DND-41 (cell line): ENCODE results near the gene SLCO2A1.

ENCODE experiments used
- ATAC-seq: fragments of 200-7000 bp; cut with Tn5 transposase; 3 replicates; pipeline ENCODE4 v1.9.1; 2021; ENCODE audit warnings: low read depth; ENCODE audit not compliant: insufficient read depth
- DNase-seq: peaks from one replicate; pipeline ENCODE4 v3.0.0-alpha.2; 2020
- H2AFZ ChIP-seq: 2 replicates; pipeline ENCODE4 v1.6.0; 2012; ENCODE audit warnings: low read depth, low read length
- H3K27ac ChIP-seq: 2 replicates; pipeline ENCODE4 v1.5.1; 2012; ENCODE audit warnings: low read length, inconsistent platforms
- H3K27me3 ChIP-seq: fragments of 200-600 bp; sonication (generic); 2 replicates; pipeline ENCODE4 v1.6.0; 2012; ENCODE audit warnings: low read length, mild to moderate bottlenecking, inconsistent platforms; ENCODE audit not compliant: insufficient read depth, poor library complexity
- H3K36me3 ChIP-seq: 2 replicates; pipeline ENCODE4 v1.5.1; 2012; ENCODE audit warnings: low read length, inconsistent platforms; ENCODE audit not compliant: insufficient read depth
- H3K4me1 ChIP-seq: 2 replicates; pipeline ENCODE4 v1.5.1; 2012; ENCODE audit warnings: mild to moderate bottlenecking, low read length; ENCODE audit not compliant: insufficient read depth
- H3K4me2 ChIP-seq: 2 replicates; pipeline ENCODE4 v1.6.0; 2012; ENCODE audit warnings: mild to moderate bottlenecking, moderate library complexity, low read length, inconsistent platforms; ENCODE audit not compliant: insufficient read depth
- H3K4me3 ChIP-seq, 2 experiments: fragments of 200-600 bp in 1 of 2; shearing (Covaris generic) in 1 of 2; 2 replicates each; pipeline ENCODE4 v1.5.1; 2012 to 2016; ENCODE audit warnings: inconsistent platforms in 2 of 2, low read length in 2 of 2, mild to moderate bottlenecking in 2 of 2, low read depth in 1 of 2, moderate library complexity in 1 of 2
- H3K79me2 ChIP-seq: 2 replicates; pipeline ENCODE4 v1.6.0; 2012; ENCODE audit warnings: low read length, inconsistent platforms; ENCODE audit not compliant: insufficient read depth
- H3K9ac ChIP-seq: 2 replicates; pipeline ENCODE4 v1.6.0; 2012; ENCODE audit warnings: low read depth, mild to moderate bottlenecking, inconsistent platforms, low read length, moderate library complexity
- H3K9me3 ChIP-seq: 2 replicates; pipeline ENCODE4 v1.5.1; 2012; ENCODE audit warnings: low read length, moderate library complexity, mild to moderate bottlenecking, inconsistent platforms; ENCODE audit not compliant: insufficient read depth, severe bottlenecking
- H4K20me1 ChIP-seq: 2 replicates; pipeline ENCODE4 v1.6.0; 2012; ENCODE audit warnings: low read length; ENCODE audit not compliant: insufficient read depth
- EZH2 ChIP-seq: IDR thresholded peaks from 3 replicates; pipeline ENCODE4 v1.6.1; 2012; ENCODE audit warnings: borderline replicate concordance, low read depth, mild to moderate bottlenecking, moderate library complexity, low read length, inconsistent platforms; ENCODE audit not compliant: severe bottlenecking
- TF ChIP-seq, protein P1 (sequence below): IDR thresholded peaks from 2 replicates; pipeline ENCODE4 v1.5.1; 2012; ENCODE audit warnings: borderline replicate concordance, low read length, moderate library complexity, mild to moderate bottlenecking; ENCODE audit not compliant: poor library complexity, severe bottlenecking; ENCODE audit errors: extremely low read depth

Gene SLCO2A1

DNA sequence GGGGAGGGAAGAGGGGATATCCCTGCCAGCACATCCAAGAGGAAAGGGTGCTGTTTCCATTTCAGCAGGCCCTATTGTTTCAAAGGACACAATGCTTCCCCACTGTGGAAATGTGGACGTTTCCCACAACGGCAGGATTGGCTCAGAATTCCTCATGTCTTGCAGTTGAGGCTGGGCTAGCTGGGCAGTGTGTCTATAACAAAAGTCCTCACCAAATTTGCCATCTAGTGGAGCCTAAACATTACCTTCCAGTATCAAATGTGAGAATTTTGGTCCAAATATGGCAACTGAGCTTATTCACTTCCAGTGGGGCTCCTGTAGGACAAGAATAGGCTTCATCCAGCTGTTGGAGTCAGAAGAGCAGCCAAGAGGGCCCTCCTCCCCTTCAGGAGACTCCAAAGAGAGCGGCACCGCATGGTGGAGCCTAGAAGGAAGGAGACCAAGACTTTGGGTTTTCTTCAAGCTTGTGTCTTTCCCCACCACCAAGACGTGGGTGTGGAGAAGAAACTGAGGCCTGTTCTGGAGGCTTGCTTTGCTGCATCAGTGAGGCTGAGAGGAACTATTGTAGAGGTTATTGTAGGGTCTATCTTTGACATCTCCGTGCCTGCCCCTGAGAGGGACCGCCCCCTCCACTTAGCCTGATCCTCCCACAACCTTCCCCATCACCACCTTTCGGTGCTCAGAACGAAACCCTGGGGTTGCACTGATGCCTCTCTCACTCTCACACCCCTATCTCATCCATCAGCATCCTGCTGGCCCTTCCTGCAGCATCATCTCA is 45.3 kb upstream of the SLCO2A1 start:
- TF ChIP-seq, protein P1, sequence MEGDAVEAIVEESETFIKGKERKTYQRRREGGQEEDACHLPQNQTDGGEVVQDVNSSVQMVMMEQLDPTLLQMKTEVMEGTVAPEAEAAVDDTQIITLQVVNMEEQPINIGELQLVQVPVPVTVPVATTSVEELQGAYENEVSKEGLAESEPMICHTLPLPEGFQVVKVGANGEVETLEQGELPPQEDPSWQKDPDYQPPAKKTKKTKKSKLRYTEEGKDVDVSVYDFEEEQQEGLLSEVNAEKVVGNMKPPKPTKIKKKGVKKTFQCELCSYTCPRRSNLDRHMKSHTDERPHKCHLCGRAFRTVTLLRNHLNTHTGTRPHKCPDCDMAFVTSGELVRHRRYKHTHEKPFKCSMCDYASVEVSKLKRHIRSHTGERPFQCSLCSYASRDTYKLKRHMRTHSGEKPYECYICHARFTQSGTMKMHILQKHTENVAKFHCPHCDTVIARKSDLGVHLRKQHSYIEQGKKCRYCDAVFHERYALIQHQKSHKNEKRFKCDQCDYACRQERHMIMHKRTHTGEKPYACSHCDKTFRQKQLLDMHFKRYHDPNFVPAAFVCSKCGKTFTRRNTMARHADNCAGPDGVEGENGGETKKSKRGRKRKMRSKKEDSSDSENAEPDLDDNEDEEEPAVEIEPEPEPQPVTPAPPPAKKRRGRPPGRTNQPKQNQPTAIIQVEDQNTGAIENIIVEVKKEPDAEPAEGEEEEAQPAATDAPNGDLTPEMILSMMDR: no peak
- no peak for TF ChIP-seq EZH2
- Histone ChIP-seq H3K27me3 (no peaks in the 10 kb centered on the region), H2AFZ (no peak overlapping the region), H3K4me3 (no peak overlapping the region), H3K27ac (no peak overlapping the region), H3K4me1 (no peaks in the 10 kb centered on the region), H4K20me1 (no peaks in the 10 kb centered on the region), H3K4me2 (no peak overlapping the region), H3K36me3 (no peaks in the 10 kb centered on the region), H3K79me2 (no peaks in the 10 kb centered on the region), H3K9me3 (no peaks in the 10 kb centered on the region), H3K9ac (no peak overlapping the region)
- ATAC-seq (no peak), DNase-seq (no peak)

DNA sequence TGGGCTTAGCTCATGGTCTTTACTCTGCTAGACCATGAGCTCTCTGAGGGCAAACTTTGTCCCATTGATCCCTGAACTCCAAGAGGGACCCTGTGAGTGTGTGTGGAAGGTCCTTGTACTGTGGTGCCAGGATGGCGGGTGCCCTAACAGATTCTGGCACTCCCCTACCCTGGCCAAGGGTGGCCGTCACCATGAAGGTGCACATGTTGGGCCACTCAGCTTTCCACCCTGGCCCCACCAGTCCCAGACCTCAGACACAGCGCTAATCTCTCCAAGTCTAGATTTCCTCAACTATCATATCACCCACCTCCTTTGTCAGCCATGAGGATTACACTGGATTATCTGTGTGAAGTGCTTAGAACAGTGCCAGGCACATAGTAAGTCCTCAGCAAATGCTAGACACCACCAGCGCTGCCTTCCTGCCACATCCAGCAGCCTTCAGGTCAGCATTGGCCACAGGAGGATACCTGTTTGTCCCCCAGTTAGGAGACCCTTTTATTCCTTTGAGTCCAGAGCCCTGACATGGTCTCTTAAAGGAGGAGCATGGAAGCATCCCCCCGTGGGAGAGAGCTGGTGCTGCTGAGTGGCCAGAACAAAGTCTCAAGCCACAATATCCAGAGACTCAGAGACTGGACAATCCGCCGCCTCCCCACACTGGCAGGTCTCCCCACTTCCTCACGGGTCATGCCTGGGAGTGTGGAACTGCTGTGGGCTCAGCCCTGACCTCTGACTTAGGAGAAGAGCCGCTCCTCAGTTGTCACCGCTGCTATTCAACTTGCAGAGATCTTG is 44.5 kb upstream of the SLCO2A1 start:
- Histone ChIP-seq H3K9ac (no peak overlapping the region), H3K27me3 (no peaks in the 10 kb centered on the region), H3K79me2 (no peaks in the 10 kb centered on the region), H3K4me1 (no peaks in the 10 kb centered on the region), H3K4me3 (no peak overlapping the region), H3K27ac (no peak overlapping the region), H3K36me3 (no peaks in the 10 kb centered on the region), H4K20me1 (no peaks in the 10 kb centered on the region), H2AFZ (no peak overlapping the region), H3K9me3 (no peaks in the 10 kb centered on the region), H3K4me2 (no peak overlapping the region)
- TF ChIP-seq, protein P1: no peak
- TF ChIP-seq EZH2: no peak
- no peak for DNase-seq
- no peak for ATAC-seq

DNA sequence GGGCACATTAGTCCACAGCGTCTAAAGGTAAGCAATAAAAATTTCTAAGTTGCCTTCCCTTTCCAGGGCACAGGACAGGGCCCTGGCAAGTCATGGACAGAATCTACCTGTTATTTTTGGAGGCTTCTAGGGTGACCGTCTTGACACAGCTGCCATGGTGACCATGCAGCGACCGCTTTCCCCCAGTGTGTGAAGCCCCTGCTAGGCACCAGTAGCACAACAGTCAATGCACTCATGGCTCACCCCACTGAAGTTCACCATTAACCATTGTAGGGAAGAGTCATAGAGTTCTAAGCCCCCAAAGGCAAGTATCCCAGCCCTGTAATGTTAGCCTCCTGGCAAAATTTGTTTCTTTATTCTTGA is 43.8 kb upstream of the SLCO2A1 start:
- H3K79me2 ChIP-seq: no peaks in the 10 kb centered on the region
- no peaks in the 10 kb centered on the region for H3K36me3 ChIP-seq
- no peak overlapping the region for H3K9ac ChIP-seq
- H3K27me3 ChIP-seq: no peaks in the 10 kb centered on the region
- H3K4me3 ChIP-seq: no peak overlapping the region
- H2AFZ ChIP-seq: no peak overlapping the region
- TF ChIP-seq, protein P1: no peak
- TF ChIP-seq EZH2: no peak
- H3K4me1 ChIP-seq: no peaks in the 10 kb centered on the region
- DNase-seq: no peak
- H3K4me2 ChIP-seq: no peak overlapping the region
- H4K20me1 ChIP-seq: no peaks in the 10 kb centered on the region
- no peak for ATAC-seq
- H3K27ac ChIP-seq: no peak overlapping the region
- H3K9me3 ChIP-seq: no peaks in the 10 kb centered on the region
